HG03575 (cell line): Measurements from ENCODE around the gene FNDC3B.

Source experiments
- ATAC-seq: cut with Tn5 transposase; IDR thresholded peaks from one replicate; pipeline ENCODE4 v1.9.1; 2021; ENCODE audit not compliant: unreplicated experiment, insufficient number of reproducible peaks, low FRiP score; ENCODE audit errors: extremely low read depth

The FNDC3B gene

GRCh38 chr3:172125963-172126457, 86.6 kb downstream of the FNDC3B start:
- ATAC-seq = no peak

GRCh38 chr3:172126741-172127140, 87.4 kb downstream of the FNDC3B start:
- no peak for ATAC-seq

- no peak for ATAC-seq
Observed at GRCh38 chr3:172127141-172127540, 87.8 kb downstream of the FNDC3B start.

- ATAC-seq = no peak
Observed at GRCh38 chr3:172127929-172128580, 88.7 kb downstream of the FNDC3B start.

GRCh38 chr3:172128858-172129257, 89.5 kb downstream of the FNDC3B start:
- no peak for ATAC-seq

- no peak for ATAC-seq
Observed at GRCh38 chr3:172129498-172129849, 90.1 kb downstream of the FNDC3B start.

- ATAC-seq = no peak
Observed at GRCh38 chr3:172129850-172130716, 90.7 kb downstream of the FNDC3B start.

- no peak for ATAC-seq
Observed at GRCh38 chr3:172130717-172131050, 91.3 kb downstream of the FNDC3B start.

- ATAC-seq = no peak
Observed at GRCh38 chr3:172131746-172132145, 92.4 kb downstream of the FNDC3B start.

- ATAC-seq = no peak
Observed at GRCh38 chr3:172132159-172132586, 92.8 kb downstream of the FNDC3B start.

- ATAC-seq = no peak
Observed at GRCh38 chr3:172132721-172133311, 93.4 kb downstream of the FNDC3B start.

GRCh38 chr3:172133838-172134237, 94.5 kb downstream of the FNDC3B start:
- ATAC-seq = no peak

- ATAC-seq = peak; percentile 29
Observed at GRCh38 chr3:172134352-172134751, 95.0 kb downstream of the FNDC3B start.

GRCh38 chr3:172135185-172135584, 95.8 kb downstream of the FNDC3B start:
- no peak for ATAC-seq

GRCh38 chr3:172135820-172136219, 96.4 kb downstream of the FNDC3B start:
- ATAC-seq = no peak

GRCh38 chr3:172136330-172136729, 97.0 kb downstream of the FNDC3B start:
- no peak for ATAC-seq

GRCh38 chr3:172137287-172138192, 98.2 kb downstream of the FNDC3B start:
- no peak for ATAC-seq

GRCh38 chr3:172138193-172138537, 98.8 kb downstream of the FNDC3B start:
- no peak for ATAC-seq

GRCh38 chr3:172138792-172139507, 99.6 kb downstream of the FNDC3B start:
- no peak for ATAC-seq
